Large intestine (tissue), 3 donors: ENCODE data around the gene CRKL. TPM values are rescaled to one million over a fixed set of nuclear protein-coding genes. Genes with fewer than 3 reads are reported as not detected.
"Not testable (repeated sequence)": the region's sequence is repeated elsewhere in the genome, so short reads cannot be mapped to it uniquely, and the experiment has no call there.

Source experiments
- DNase-seq, 2 donors: peaks; one replicate each; pipeline versions ENCODE4 v3.0.0 to v3.0.0-alpha.2; 2013
- H3K27ac ChIP-seq: one replicate; pipeline ENCODE4 v1.5.1; 2013; ENCODE audit warnings: low read length
- H3K27me3 ChIP-seq: 2 replicates; pipeline ENCODE4 v1.6.1; 2013; ENCODE audit warnings: low read length; ENCODE audit not compliant: control insufficient read depth, insufficient read depth
- H3K36me3 ChIP-seq: 2 replicates; pipeline ENCODE4 v1.6.1; 2013; ENCODE audit warnings: low read length; ENCODE audit not compliant: control insufficient read depth, insufficient read depth
- H3K4me1 ChIP-seq: one replicate; pipeline ENCODE4 v1.6.1; 2013; ENCODE audit warnings: low read length; ENCODE audit not compliant: control insufficient read depth, insufficient read depth
- H3K4me3 ChIP-seq: one replicate; pipeline ENCODE4 v1.5.1; 2013; ENCODE audit warnings: low read length
- H3K9me3 ChIP-seq: one replicate; pipeline ENCODE4 v1.6.1; 2013; ENCODE audit warnings: mild to moderate bottlenecking, low read depth, low read length, moderate library complexity; ENCODE audit not compliant: control insufficient read depth
- WGBS: methylation state at CpG from one replicate; pipeline ENCODE4 v1.1.5; 2013; ENCODE audit warnings: low lambda C conversion rate; ENCODE audit not compliant: insufficient coverage; 5-methylcytosine and 5-hydroxymethylcytosine counted together
- polyA plus RNA-seq: library from polyadenylated mRNA; unstranded; fragments of 120-200 nt; gene quantifications from one replicate; pipeline ENCODE4 v1.2.1, GENCODE V29; 2013

The CRKL gene
- polyA plus RNA-seq, 1 donor = 55.0 TPM

DNA sequence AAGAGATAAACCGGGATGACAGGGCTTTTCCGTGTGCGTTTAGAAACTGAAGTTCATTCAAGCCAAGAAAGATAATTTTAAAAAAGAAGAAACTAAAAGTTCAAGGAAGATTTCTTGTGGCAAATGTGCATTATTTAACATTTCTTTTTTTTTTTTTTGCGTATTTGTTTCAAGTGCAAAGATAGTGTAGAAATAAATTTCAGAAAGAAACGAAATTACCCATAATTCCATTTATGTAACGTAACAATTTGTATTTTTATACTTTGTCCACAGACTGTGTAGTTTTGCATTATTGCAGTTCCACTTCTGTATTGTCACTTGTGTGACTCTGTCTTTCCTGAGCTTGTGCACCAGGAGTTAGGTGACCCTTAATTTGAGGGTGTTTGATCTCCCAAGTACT lies 34.4 kb upstream of the CRKL start:
- no peak overlapping the region for H3K27ac ChIP-seq
- WGBS = 100% methylated on average over 2 of the region's 6 CpGs
- DNase-seq = no peak
- H3K36me3 ChIP-seq = peaks cover 35% of the 10 kb centered on the region
- no peaks in the 10 kb centered on the region for H3K9me3 ChIP-seq
- no peak overlapping the region for H3K4me3 ChIP-seq
- no peaks in the 10 kb centered on the region for H3K27me3 ChIP-seq
- H3K4me1 ChIP-seq = peaks cover 30% of the 10 kb centered on the region

GRCh38 chr22:20884454-20884853 lies 32.8 kb upstream of the CRKL start:
- Histone ChIP-seq H3K4me1 (peaks cover 30% of the 10 kb centered on the region), H3K9me3 (no peaks in the 10 kb centered on the region), H3K27me3 (no peaks in the 10 kb centered on the region), H3K36me3 (peaks cover 42% of the 10 kb centered on the region), H3K4me3 (no peak overlapping the region), H3K27ac (peak overlapping the region; percentile 84)
- no peak for DNase-seq
- WGBS = no CpG with 5 or more reads among the region's 4 CpGs

DNA sequence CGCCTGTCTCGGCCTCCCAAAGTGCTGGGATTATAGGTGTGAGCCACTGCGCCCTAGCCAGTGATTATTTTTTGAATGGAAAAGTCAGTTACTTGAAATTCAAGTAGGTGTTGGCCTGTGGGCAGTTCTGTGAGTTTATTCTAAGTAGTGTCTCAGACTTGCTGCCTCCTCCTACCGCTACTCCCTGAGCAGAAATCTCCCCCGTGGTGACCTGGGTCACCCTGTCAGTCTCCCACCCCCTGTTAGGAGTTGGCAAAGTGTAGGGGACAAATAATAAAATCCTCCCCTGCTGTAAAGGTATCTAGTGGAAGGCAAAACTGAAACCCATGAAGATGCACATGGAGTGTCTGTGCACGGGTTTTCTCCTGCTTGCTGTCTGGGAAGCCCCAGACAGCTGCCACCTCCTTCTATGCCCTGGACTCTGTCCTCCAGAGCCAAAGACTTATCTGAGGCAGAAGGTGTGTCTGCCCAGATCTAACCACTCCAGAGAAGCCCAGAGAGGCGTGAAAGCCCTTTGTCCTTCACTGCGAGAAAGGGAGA lies 32.1 kb upstream of the CRKL start:
- Histone ChIP-seq H3K36me3 (peaks cover 47% of the 10 kb centered on the region), H3K27me3 (no peaks in the 10 kb centered on the region), H3K4me1 (peaks cover 30% of the 10 kb centered on the region), H3K9me3 (no peaks in the 10 kb centered on the region), H3K4me3 (no peak overlapping the region), H3K27ac (peak overlapping the region; percentile 84)
- WGBS = no CpG with 5 or more reads among the region's 8 CpGs
- peak in 1 of 2 donors; percentile 93 for DNase-seq

- H3K9me3 ChIP-seq = no peaks in the 10 kb centered on the region
- H3K4me3 ChIP-seq = no peak overlapping the region
- peak overlapping the region; percentile 84 for H3K27ac ChIP-seq
- peaks cover 30% of the 10 kb centered on the region for H3K4me1 ChIP-seq
- DNase-seq = peak; percentile 71 to 97
- H3K27me3 ChIP-seq = no peaks in the 10 kb centered on the region
- peaks cover 49% of the 10 kb centered on the region for H3K36me3 ChIP-seq
- 63% methylated on average over 2 of the region's 10 CpGs for WGBS
Measured at GRCh38 chr22:20885557-20886323, 31.5 kb upstream of the CRKL start.

GRCh38 chr22:20887375-20887774 lies 29.8 kb upstream of the CRKL start:
- peaks cover 30% of the 10 kb centered on the region for H3K4me1 ChIP-seq
- DNase-seq = no peak
- 100% methylated on average over 1 of the region's 5 CpGs for WGBS
- peaks cover 35% of the 10 kb centered on the region for H3K36me3 ChIP-seq
- H3K4me3 ChIP-seq = no peak overlapping the region
- no peak overlapping the region for H3K27ac ChIP-seq
- H3K27me3 ChIP-seq = no peaks in the 10 kb centered on the region
- no peaks in the 10 kb centered on the region for H3K9me3 ChIP-seq

- no peak for DNase-seq
- peaks cover 27% of the 10 kb centered on the region for H3K36me3 ChIP-seq
- H3K4me1 ChIP-seq = peaks cover 21% of the 10 kb centered on the region
- H3K4me3 ChIP-seq = no peak overlapping the region
- H3K27me3 ChIP-seq = no peaks in the 10 kb centered on the region
- no peak overlapping the region for H3K27ac ChIP-seq
- no peaks in the 10 kb centered on the region for H3K9me3 ChIP-seq
- WGBS = no CpG with 5 or more reads among the region's 6 CpGs
Measured at GRCh38 chr22:20889025-20889704, 28.0 kb upstream of the CRKL start.

GRCh38 chr22:20889904-20890540 lies 27.2 kb upstream of the CRKL start:
- H3K27ac ChIP-seq = no peak overlapping the region
- H3K9me3 ChIP-seq = no peaks in the 10 kb centered on the region
- peaks cover 23% of the 10 kb centered on the region for H3K36me3 ChIP-seq
- peaks cover 13% of the 10 kb centered on the region for H3K4me1 ChIP-seq
- no peak for DNase-seq
- WGBS = 92% methylated on average over 5 of the region's 13 CpGs
- no peak overlapping the region for H3K4me3 ChIP-seq
- no peaks in the 10 kb centered on the region for H3K27me3 ChIP-seq

DNA sequence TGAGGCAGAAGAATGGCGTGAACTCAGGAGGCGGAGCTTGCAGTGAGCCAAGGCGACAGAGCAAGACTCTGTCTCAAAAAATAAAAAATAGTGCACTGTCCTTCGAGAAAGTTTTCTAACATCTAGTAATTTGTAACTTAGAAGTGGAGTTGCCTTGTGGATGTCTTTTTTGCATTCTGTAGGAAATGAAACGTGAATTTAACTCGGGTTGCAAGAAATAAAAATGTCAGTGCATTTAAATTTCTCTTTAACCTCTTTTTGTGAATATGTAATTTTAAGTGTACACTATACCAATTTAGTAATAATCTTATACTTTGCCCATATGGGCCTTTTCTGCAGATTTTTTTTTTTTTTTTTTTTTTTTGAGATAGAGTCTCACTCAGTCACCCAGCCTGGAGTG lies 26.2 kb upstream of the CRKL start:
- peaks cover 6% of the 10 kb centered on the region for H3K4me1 ChIP-seq
- no peaks in the 10 kb centered on the region for H3K9me3 ChIP-seq
- H3K27ac ChIP-seq = no peak overlapping the region
- peaks cover 23% of the 10 kb centered on the region for H3K36me3 ChIP-seq
- WGBS = 100% methylated on average over 6 of the region's 6 CpGs
- no peak for DNase-seq
- H3K27me3 ChIP-seq = no peaks in the 10 kb centered on the region
- no peak overlapping the region for H3K4me3 ChIP-seq

- not testable (repeated sequence) for DNase-seq, H3K27me3 ChIP-seq, H3K27ac ChIP-seq, H3K4me1 ChIP-seq, H3K36me3 ChIP-seq, H3K9me3 ChIP-seq, H3K4me3 ChIP-seq
- WGBS = no CpG with 5 or more reads among the region's 7 CpGs
Measured at GRCh38 chr22:20897737-20898136, 19.5 kb upstream of the CRKL start.

- no peaks in the 10 kb centered on the region for H3K36me3 ChIP-seq
- DNase-seq = peak in 1 of 2 donors; percentile 40
- H3K27me3 ChIP-seq = no peaks in the 10 kb centered on the region
- no peaks in the 10 kb centered on the region for H3K9me3 ChIP-seq
- H3K27ac ChIP-seq = no peak overlapping the region
- no peak overlapping the region for H3K4me3 ChIP-seq
- H3K4me1 ChIP-seq = no peaks in the 10 kb centered on the region
- WGBS = 63% methylated on average over 1 of the region's 7 CpGs
Measured at GRCh38 chr22:20899827-20900423, 17.3 kb upstream of the CRKL start.
